Measurements from ENCODE around the gene AATK. TPM values are rescaled to one million over a fixed set of nuclear protein-coding genes. Genes with fewer than 3 reads are reported as not detected.

The AATK gene
- total and polyA plus RNA-seq, 9 of the 15 experiments (the other 6 are each of a cell fraction or from before 2014, with no cell fraction given), result 0.11 to 0.55 (median 0.38) TPM; not detected in 5

GRCh38 chr17:81127526-81128177 lies 38.4 kb downstream of the AATK start:
- CTCF ChIA-PET (ENCODE audit: low intra/inter-chr PET ratio), result no interaction called here
- intact Hi-C loops (cut with micrococcal nuclease), result no loop called here
- TF ChIP-seq KLF13 (tag; IDR thresholded peaks at IDR 0.05; ENCODE audit: borderline replicate concordance, low read depth), result no peak
- no peak for TF ChIP-seq BRD9 (IDR thresholded peaks at IDR 0.05; ENCODE audit: low read depth, partially characterized antibody)
- TF ChIP-seq HDAC1 (IDR thresholded peaks at IDR 0.05), result no peak
- no peak for TF ChIP-seq MBD2 (IDR thresholded peaks at IDR 0.05; ENCODE audit: borderline replicate concordance, low read depth)
- no peak for TF ChIP-seq NFE2L1 (tag; IDR thresholded peaks at IDR 0.05; ENCODE audit: borderline replicate concordance, low read depth)
- TF ChIP-seq IRF1 (CRISPR knock-in tag; IDR thresholded peaks at IDR 0.05; ENCODE audit: borderline replicate concordance), result no peak
- TF ChIP-seq POLR2B (IDR thresholded peaks at IDR 0.05; ENCODE audit: low read depth, partially characterized antibody), result no peak
- TF ChIP-seq XRCC5 (IDR thresholded peaks at IDR 0.05; ENCODE audit: low read depth, low read length), result no peak
- TF ChIP-seq PHF20 (IDR thresholded peaks at IDR 0.05; ENCODE audit: partially characterized antibody), result no peak
- no peak for TF ChIP-seq ZSCAN32 (CRISPR knock-in tag; IDR thresholded peaks at IDR 0.05)
- no peak for TF ChIP-seq STAG1 (CRISPR knock-in tag; IDR thresholded peaks at IDR 0.05; ENCODE audit: borderline replicate concordance)
- TF ChIP-seq MITF (IDR thresholded peaks at IDR 0.05), result no peak
- TF ChIP-seq MXD1 (CRISPR knock-in tag; IDR thresholded peaks at IDR 0.05; ENCODE audit: borderline replicate concordance, poor library complexity, severe bottlenecking), result no peak

More at GRCh38 chr17:81127526-81128177, 38.4 kb downstream of the AATK start:
- no peak overlapping the region for H3K4me3 ChIP-seq
- no peaks in the 10 kb centered on the region for H3K36me3 ChIP-seq (ENCODE audit: control insufficient read depth, insufficient read depth, low read length)
- DNase-seq (ENCODE audit: extremely low read depth in 1 of 4, low spot score in 3 of 4), result no peak
- no peak overlapping the region for H3K9ac ChIP-seq (ENCODE audit: insufficient read depth in 1 of 2, low read depth in 2 of 2, low read length in 2 of 2)
- H3K4me2 ChIP-seq (ENCODE audit: insufficient read depth, low read length), result no peak overlapping the region
- no peak overlapping the region for H3K27ac ChIP-seq (ENCODE audit: extremely low read depth, low read depth, low read length)
- H3K79me2 ChIP-seq (ENCODE audit: control insufficient read depth, insufficient read depth, low read length), result no peaks in the 10 kb centered on the region
- no peak overlapping the region for H2AFZ ChIP-seq (ENCODE audit: low read depth, low read length)
- POLR2A ChIA-PET, result interaction anchor here (0.6 to 1.4 kb wide), 2 partner anchors 26 to 949 kb away, joined by 3 to 4 read pairs; no protein-coding TSS in a partner anchor
- in situ Hi-C loops (cut with MboI), result loop anchor here (25.0 kb wide), 1 partner anchor 110 kb away; the partner anchor contains the start of genes NDUFAF8 and TEPSIN
- peaks cover 9 to 28% of the 10 kb centered on the region in 2 experiments; a peak in 4 of 5 replicates for H3K27me3 ChIP-seq (ENCODE audit: control insufficient read depth in 2 of 2, insufficient read depth in 2 of 2, low read length in 2 of 2)
- 7% methylated on average over 18 of the region's 25 CpGs for WGBS (ENCODE audit: insufficient coverage, low coverage, missing lambda C conversion rate)
- peaks cover 0 to 85% of the 10 kb centered on the region in 2 experiments; a peak in 2 of 5 replicates for H3K4me1 ChIP-seq (replicated peaks in 1 of 2; ENCODE audit: control insufficient read depth in 2 of 2, insufficient read depth in 2 of 2, low read length in 2 of 2)
- no peak for FAIRE-seq
- BruUV-seq (replicated peaks), result no TSS peak
- no peaks in the 10 kb centered on the region for H3K9me3 ChIP-seq (replicated peaks; ENCODE audit: control insufficient read depth, insufficient read depth, low read depth, low read length)
- no peaks in the 10 kb centered on the region for H4K20me1 ChIP-seq (replicated peaks; ENCODE audit: control insufficient read depth, insufficient read depth, low read length)
- ATAC-seq, result 0 out of 3 replicates have a peak, but pooled peaks have one; percentile 10
- no peaks in the 10 kb centered on the region for H3K9me1 ChIP-seq (ENCODE audit: control insufficient read depth, insufficient read depth, low read length)
